Keratinocyte (primary cell): ENCODE results near the gene SEPHS1. TPM values are rescaled to one million over a fixed set of nuclear protein-coding genes. Genes with fewer than 3 reads are reported as not detected.

ENCODE experiments used
- DNase-seq: peaks from one replicate; pipeline ENCODE4 v3.0.0-alpha.2; 2011; ENCODE audit warnings: low read depth, missing footprints, low spot score
- FAIRE-seq: peaks from 2 replicates; lab custom pipeline; 2011; peaks lifted over from hg19 to GRCh38; lab: Jason Lieb, UNC
- H2AFZ ChIP-seq: 2 replicates; pipeline ENCODE4 v1.6.0; 2012; ENCODE audit warnings: low read length, control low read depth, inconsistent platforms; ENCODE audit not compliant: control insufficient read depth
- H3K27ac ChIP-seq: 2 replicates; pipeline ENCODE4 v1.5.1; 2011; ENCODE audit warnings: low read length; ENCODE audit not compliant: control insufficient read depth, insufficient read depth
- H3K27me3 ChIP-seq: 3 replicates; pipeline ENCODE4 v1.6.0; 2011; ENCODE audit warnings: low read length; ENCODE audit not compliant: control insufficient read depth, insufficient read depth; ENCODE audit errors: extremely low read depth
- H3K36me3 ChIP-seq, 2 experiments: 2 replicates in 1 of 2; 3 replicates in 1 of 2; pipeline ENCODE4 v1.5.1; 2011; ENCODE audit warnings: low read length in 2 of 2, mild to moderate bottlenecking in 1 of 2; ENCODE audit not compliant: control insufficient read depth in 2 of 2, insufficient read depth in 2 of 2; ENCODE audit errors: extremely low read depth in 1 of 2
- H3K4me1 ChIP-seq: 3 replicates; pipeline ENCODE4 v1.5.1; 2011; ENCODE audit warnings: low read length; ENCODE audit not compliant: control insufficient read depth, insufficient read depth; ENCODE audit errors: extremely low read depth
- H3K4me2 ChIP-seq: 3 replicates; pipeline ENCODE4 v1.6.0; 2011; ENCODE audit warnings: low read depth, low read length; ENCODE audit not compliant: control insufficient read depth, insufficient read depth; ENCODE audit errors: extremely low read depth
- H3K4me3 ChIP-seq, 3 experiments: fragments of 200-600 bp in 1 of 3; sonication (generic) in 1 of 3; 2 replicates in 2 of 3; 3 replicates in 1 of 3; pipeline ENCODE4 v1.5.1; 2011 to 2016; ENCODE audit warnings: low read length in 3 of 3, mild to moderate bottlenecking in 3 of 3, control low read depth in 2 of 3, inconsistent platforms in 1 of 3, low read depth in 1 of 3, mixed read lengths in 1 of 3, mixed run types in 1 of 3, moderate library complexity in 1 of 3; ENCODE audit not compliant: control insufficient read depth in 2 of 3, insufficient read depth in 2 of 3; ENCODE audit errors: extremely low read depth in 1 of 3
- H3K79me2 ChIP-seq: 2 replicates; pipeline ENCODE4 v1.6.0; 2012; ENCODE audit warnings: low read length; ENCODE audit not compliant: control insufficient read depth, insufficient read depth
- H3K9ac ChIP-seq: 3 replicates; pipeline ENCODE4 v1.6.0; 2011; ENCODE audit warnings: low read length; ENCODE audit not compliant: control insufficient read depth, insufficient read depth; ENCODE audit errors: extremely low read depth
- H3K9me1 ChIP-seq: 3 replicates; pipeline ENCODE4 v1.6.0; 2011; ENCODE audit warnings: low read length; ENCODE audit not compliant: control insufficient read depth, insufficient read depth; ENCODE audit errors: extremely low read depth
- H3K9me3 ChIP-seq: 2 replicates; pipeline ENCODE4 v1.5.1; 2012; ENCODE audit warnings: low read depth, low read length; ENCODE audit not compliant: control insufficient read depth
- H4K20me1 ChIP-seq: 3 replicates; pipeline ENCODE4 v1.6.0; 2011; ENCODE audit warnings: low read length; ENCODE audit not compliant: control insufficient read depth, insufficient read depth; ENCODE audit errors: extremely low read depth
- EZH2 ChIP-seq: IDR thresholded peaks from one replicate; pipeline ENCODE4 v1.6.1; 2012; ENCODE audit warnings: inconsistent platforms, mild to moderate bottlenecking, low read length, moderate library complexity
- dilution Hi-C: fragments of 300-500 bp; cut with MboI; formaldehyde crosslinking; loops from one replicate; pipeline ENCODE4 v1.7.0; 2020; ENCODE audit warnings: low sequenced_read_pairs; ENCODE audit not compliant: extremely low pct_ligation_motif_present
- polyA plus RNA-seq, 5 experiments: library from polyadenylated mRNA; depleted of rRNA in 3 of 5; stranded (reverse) in 3 of 5; stranded (forward) in 1 of 5; unstranded in 1 of 5; fragments of >200 nt; gene quantifications; 1 replicate in 1 of 5; 2 replicates in 3 of 5; 3 replicates in 1 of 5; pipeline versions ENCODE4 v1.2.1 to v1.2.3, GENCODE V29; 2011 to 2012; ENCODE audit warnings: missing spikeins in 2 of 5, low read depth in 1 of 5, low replicate concordance in 1 of 5
- TF ChIP-seq, protein P1 (sequence below), 3 experiments: IDR thresholded peaks in 1 of 3; conservative IDR thresholded peaks in 1 of 3; optimal IDR thresholded peaks in 1 of 3; 2 replicates in 2 of 3; 3 replicates in 1 of 3; pipeline versions ENCODE3 to v1.5.1; 2011; ENCODE audit warnings: low read length in 3 of 3, mild to moderate bottlenecking in 3 of 3, moderate library complexity in 2 of 3, control low read depth in 1 of 3, inconsistent platforms in 1 of 3; ENCODE audit not compliant: insufficient read depth in 2 of 3; ENCODE audit errors: extremely low read depth in 1 of 3

The SEPHS1 gene
- polyA plus RNA-seq, 1 donor (not counting 4 experiments of a cell fraction or from before 2014, with no cell fraction given) = 65.4 TPM

DNA sequence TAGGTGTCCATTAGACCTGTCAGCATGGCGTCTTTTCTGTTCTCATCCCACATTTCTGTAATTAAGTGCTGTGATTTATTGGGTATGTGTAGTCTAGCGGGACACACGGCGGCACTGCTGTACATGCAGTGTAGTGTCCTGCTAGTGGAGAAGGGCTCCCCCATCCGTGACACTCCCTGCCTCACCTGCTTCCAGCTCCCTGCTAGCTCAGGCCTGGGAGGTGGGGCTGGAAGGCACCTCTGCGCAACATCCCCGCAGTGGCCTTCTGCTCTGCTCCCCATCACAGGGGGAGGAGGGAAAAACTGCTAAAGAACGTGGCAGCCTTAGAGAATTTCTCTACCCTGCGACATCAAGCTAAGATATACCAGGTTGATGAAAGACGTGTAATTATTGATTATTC is 19.5 kb downstream of the SEPHS1 start:
- H3K9me3 ChIP-seq = no peaks in the 10 kb centered on the region
- H4K20me1 ChIP-seq = no peaks in the 10 kb centered on the region
- dilution Hi-C loops = no loop called here
- H3K4me2 ChIP-seq = no peak overlapping the region
- H3K9me1 ChIP-seq = no peaks in the 10 kb centered on the region
- H3K9ac ChIP-seq = no peak overlapping the region
- no peaks in the 10 kb centered on the region for H3K4me1 ChIP-seq
- peaks cover 12 to 20% of the 10 kb centered on the region in 2 experiments for H3K36me3 ChIP-seq
- FAIRE-seq (no peak), DNase-seq (no peak)
- no peak overlapping the region for H3K4me3 ChIP-seq
- no peak for TF ChIP-seq EZH2
- TF ChIP-seq, protein P1, sequence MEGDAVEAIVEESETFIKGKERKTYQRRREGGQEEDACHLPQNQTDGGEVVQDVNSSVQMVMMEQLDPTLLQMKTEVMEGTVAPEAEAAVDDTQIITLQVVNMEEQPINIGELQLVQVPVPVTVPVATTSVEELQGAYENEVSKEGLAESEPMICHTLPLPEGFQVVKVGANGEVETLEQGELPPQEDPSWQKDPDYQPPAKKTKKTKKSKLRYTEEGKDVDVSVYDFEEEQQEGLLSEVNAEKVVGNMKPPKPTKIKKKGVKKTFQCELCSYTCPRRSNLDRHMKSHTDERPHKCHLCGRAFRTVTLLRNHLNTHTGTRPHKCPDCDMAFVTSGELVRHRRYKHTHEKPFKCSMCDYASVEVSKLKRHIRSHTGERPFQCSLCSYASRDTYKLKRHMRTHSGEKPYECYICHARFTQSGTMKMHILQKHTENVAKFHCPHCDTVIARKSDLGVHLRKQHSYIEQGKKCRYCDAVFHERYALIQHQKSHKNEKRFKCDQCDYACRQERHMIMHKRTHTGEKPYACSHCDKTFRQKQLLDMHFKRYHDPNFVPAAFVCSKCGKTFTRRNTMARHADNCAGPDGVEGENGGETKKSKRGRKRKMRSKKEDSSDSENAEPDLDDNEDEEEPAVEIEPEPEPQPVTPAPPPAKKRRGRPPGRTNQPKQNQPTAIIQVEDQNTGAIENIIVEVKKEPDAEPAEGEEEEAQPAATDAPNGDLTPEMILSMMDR (optimal IDR thresholded peaks at IDR 0.05 in 1 of 3, IDR thresholded peaks at IDR 0.05 in 1 of 3, conservative IDR thresholded peaks at IDR 0.05 in 1 of 3; ENCODE audit: extremely low read depth in 1 of 3, insufficient read depth in 2 of 3, low read length in 3 of 3) = no peak
- no peak overlapping the region for H3K27ac ChIP-seq
- no peak overlapping the region for H2AFZ ChIP-seq
- no peaks in the 10 kb centered on the region for H3K27me3 ChIP-seq
- H3K79me2 ChIP-seq = no peaks in the 10 kb centered on the region

DNA sequence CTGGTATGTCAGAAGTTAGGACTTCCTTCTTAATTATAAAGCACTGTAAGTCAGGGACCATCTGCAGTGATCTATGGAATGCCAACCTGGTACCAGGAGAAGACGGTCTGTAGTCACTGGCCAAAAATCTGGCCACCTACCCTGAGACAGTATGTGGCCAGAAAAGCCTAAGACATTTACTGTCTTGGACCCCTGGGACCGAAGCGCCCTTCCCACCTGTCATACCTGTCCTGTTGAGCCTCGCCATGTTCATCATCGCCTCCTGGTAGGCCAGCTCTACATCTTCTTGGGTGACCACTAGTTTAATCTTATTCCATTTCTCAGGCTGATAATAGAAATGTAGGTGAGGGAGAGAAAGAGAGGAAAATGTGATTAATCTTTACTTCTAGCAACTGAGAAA is 20.0 kb downstream of the SEPHS1 start:
- Histone ChIP-seq H4K20me1 (no peaks in the 10 kb centered on the region), H3K36me3 (peaks cover 12 to 20% of the 10 kb centered on the region in 2 experiments), H3K9me1 (no peaks in the 10 kb centered on the region), H3K9ac (no peak overlapping the region), H3K27ac (no peak overlapping the region), H3K4me1 (no peaks in the 10 kb centered on the region), H3K4me3 (no peak overlapping the region), H3K27me3 (no peaks in the 10 kb centered on the region), H2AFZ (no peak overlapping the region), H3K9me3 (no peaks in the 10 kb centered on the region), H3K79me2 (no peaks in the 10 kb centered on the region), H3K4me2 (no peak overlapping the region)
- no peak for DNase-seq
- TF ChIP-seq EZH2 = no peak
- TF ChIP-seq, protein P1 (optimal IDR thresholded peaks at IDR 0.05 in 1 of 3, IDR thresholded peaks at IDR 0.05 in 1 of 3, conservative IDR thresholded peaks at IDR 0.05 in 1 of 3; ENCODE audit: extremely low read depth in 1 of 3, insufficient read depth in 2 of 3, low read length in 3 of 3) = no peak
- dilution Hi-C loops = no loop called here
- FAIRE-seq = no peak
